ENCODE measurements around the gene CMYA5.

CMYA5 gene

GRCh38 chr5:79800979-79801827 is 111.6 kb downstream of the CMYA5 start:
- no peak for DNase-seq

DNA sequence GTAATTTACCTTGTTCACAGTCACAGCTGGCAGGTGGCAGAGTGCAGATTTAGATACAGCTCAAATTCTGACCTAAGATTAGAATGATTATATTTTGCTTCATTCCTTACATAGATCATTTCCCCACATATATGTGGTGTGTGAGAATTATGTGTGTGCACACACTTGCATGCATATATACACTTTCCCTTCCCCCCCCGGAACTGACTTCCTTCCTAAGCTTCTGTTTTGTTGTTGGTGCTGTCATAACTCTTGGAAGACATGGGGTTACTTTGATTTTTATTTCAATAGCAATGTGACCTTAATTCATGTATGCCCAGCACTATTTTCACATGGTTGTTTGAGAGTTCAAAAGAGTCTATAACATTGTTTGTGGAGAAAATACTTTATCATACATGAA is 112.8 kb downstream of the CMYA5 start:
- no peak for DNase-seq

DNA sequence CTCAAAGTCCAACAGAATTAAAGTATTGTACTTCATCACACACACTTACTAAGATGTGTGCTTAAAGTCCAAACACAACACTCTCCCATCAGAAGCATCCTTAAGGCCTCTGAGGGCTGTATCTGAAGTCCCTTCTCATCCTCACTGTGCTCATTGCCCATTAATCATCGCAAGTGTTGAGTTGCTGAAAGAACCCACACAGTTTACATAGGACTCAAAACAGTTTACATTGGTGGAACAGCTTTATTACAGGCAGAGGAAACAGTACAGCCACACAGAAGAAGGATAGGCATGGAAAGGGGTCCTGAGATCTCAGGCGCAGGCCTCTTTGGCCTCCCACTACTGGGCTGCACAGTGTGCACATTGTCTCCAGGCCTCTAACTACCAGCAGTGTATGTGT is 113.4 kb downstream of the CMYA5 start:
- no peak for DNase-seq

DNA sequence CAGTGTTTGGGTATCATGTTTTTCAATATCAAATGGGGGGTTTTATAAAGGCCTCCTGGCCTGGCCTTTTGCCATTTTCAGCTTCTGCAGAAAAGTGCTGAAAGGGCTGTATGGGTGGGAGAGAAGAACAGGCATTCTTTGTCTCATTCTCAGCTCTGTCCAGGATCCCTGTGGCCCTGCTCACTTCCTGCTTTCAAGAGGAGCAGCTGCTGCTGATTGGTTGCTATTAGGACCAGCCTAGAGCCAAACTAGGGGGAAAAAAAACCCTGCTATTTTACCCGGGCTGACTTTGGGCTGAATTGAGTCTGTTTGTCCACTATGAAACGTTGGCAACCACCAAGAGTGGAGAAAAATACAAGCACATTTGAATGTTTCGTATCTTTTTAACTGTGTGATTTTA is 117.1 kb downstream of the CMYA5 start:
- DNase-seq: no peak

- DNase-seq: no peak
These were observed 120.1 kb downstream of the CMYA5 start for GRCh38 chr5:79809743-79810142.

DNA sequence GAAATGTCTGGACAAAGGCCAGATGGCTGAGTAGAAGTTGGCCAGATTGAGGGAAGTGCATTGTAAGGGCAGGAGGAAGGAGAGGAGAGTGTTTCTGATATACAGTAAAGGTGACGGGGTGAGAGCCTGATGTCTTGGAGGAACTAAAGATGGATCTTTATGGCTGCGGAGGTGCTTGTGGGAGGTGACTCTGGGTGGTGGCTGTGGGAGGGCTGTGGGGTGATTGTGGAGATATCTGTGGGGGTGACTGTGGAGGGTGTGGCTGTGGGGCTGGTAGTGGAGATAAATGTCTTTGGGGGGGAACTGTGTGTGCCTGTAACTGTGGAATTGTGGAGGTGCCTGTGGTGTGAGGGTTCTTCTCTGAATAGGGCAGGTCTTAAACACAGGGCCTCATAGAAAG is 121.4 kb downstream of the CMYA5 start:
- DNase-seq: no peak

GRCh38 chr5:79811904-79812303 is 122.3 kb downstream of the CMYA5 start:
- DNase-seq: no peak

GRCh38 chr5:79814699-79815098 is 125.1 kb downstream of the CMYA5 start:
- DNase-seq: no peak

DNA sequence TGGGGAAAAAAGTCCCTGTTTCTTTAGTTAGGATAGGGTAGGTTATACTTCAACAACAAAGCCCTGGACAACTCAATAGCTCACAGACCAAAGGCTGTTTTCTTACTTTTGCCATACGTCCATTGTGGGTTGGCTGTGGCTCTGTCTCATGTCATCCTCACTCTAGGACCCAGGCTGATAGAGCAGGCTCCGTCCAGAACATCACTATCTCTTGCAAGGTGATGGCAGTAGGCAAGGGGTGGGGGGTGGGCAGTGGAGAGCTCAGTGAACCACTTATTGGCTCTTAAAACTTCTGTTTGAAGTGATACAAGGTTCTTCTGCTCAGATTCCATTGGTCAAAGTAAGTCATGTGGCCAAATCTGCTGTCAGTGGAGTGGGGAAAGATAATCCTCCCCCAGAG is 126.4 kb downstream of the CMYA5 start:
- no peak for DNase-seq

- no peak for DNase-seq
These were observed 131.0 kb downstream of the CMYA5 start for GRCh38 chr5:79820648-79821047.

GRCh38 chr5:79824444-79824843 is 134.8 kb downstream of the CMYA5 start:
- DNase-seq: no peak

DNA sequence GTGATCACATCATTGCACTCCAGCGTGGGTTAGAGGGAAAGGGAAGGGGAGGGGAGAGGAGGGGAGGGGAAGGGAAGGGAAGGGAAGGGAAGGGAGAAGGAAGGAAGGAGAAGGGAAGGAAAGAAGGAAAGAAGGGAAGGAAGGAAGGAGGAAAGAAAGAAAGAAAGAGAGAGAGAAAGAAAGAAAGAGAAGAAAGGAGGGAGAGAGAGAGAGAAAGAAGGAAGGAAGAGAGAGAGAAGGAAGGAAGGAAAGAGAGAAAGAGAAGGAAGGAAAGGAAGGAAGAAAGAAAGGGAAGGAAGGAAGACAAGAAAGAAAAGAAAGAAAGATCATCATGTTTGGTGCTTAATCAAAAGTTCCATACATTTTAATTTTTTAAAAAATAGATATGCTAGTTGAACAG is 136.2 kb downstream of the CMYA5 start:
- no peak for DNase-seq

DNA sequence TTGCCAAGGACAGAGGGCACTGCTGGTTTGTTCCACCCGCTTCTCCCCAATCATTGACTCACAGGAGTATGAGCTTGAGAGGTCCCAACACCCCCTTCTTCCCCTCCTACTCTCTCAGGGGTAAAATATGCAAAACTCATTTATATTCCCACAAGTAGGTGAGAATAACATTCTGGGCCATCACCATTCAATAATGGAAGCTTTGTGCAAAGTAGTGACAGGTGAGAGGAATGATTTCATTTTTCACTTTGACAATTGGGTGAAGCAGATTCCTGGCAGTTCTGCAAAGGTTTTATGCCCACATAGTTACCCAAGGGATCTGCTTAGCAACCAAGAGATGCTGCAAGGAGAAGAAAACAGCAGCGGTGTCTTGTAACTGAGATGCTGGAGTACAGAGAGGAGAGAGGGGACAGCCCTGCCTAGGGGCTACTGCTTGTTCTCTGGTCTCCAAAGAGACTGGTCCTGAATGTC is 137.6 kb downstream of the CMYA5 start:
- DNase-seq: no peak

DNA sequence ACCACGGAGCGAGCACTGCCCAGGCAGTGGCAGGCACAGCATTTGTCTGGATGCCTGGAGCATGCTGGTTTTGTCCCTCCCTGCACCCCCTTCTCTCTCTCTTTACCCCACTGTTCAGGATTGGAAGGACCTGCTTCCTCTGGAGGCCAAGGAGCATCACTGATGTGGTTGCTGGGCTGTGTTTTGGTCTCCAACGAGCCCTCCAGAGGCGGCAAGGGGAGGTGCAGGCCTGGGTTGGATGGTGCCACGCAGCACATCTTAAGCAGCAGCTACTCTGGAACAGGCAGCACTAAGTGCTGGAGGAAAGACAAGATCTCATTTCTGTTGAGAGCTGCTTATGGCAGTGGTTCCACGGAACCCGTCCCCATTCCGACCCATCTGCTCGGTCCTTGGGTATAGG is 139.6 kb downstream of the CMYA5 start:
- no peak for DNase-seq

- no peak for DNase-seq
These were observed 142.0 kb downstream of the CMYA5 start for GRCh38 chr5:79831381-79832309.

DNA sequence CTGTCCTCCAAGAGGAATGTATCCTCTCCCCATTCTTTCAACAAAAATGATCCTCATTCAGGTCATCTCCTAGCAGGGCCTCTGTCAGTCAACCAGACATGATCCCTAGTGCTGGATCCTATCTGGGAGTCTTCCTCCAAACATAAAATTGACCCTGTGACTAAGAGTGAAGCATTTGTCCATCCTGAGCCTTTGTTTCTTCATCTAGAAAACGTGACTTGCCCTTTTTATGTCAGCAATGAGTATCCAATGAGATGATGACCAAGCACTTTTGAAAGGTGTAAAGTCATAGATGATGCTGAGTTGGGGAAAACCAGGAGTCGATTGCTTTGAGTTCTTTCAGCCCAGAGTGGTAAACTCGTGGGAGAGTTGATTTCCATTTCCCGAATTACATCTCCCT is 143.3 kb downstream of the CMYA5 start:
- DNase-seq: no peak

DNA sequence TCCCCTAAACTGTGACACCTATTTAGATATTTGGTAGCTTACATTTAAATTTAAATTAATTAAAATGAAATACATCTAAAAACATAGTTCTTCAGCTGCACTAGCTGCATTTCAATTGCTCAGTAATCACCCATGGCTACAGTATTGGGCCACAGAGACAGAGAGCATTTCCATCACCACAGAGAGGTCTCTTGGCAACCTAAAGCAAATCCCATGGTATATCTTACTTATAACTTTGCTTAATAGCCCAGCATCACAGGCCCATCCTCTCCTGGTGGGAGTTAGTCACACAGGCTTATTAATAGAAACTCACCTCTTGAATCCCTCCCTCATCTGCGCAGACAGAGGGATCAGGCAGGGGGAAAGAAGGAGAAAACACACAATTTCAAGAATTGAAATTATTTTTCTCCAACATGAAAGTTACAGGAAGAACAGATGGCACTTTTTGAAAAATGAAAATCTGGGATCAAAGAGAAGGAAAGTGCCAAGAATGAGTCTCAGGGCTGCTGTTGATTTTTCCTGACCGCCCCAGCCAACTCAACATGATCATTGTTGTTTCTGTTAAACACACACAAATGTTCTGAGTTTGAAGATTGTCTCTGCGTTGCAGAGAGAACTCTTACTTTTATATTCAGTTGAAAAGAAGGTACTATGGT is 144.6 kb downstream of the CMYA5 start:
- no peak for DNase-seq

GRCh38 chr5:79834754-79835714 is 145.4 kb downstream of the CMYA5 start:
- no peak for DNase-seq

DNA sequence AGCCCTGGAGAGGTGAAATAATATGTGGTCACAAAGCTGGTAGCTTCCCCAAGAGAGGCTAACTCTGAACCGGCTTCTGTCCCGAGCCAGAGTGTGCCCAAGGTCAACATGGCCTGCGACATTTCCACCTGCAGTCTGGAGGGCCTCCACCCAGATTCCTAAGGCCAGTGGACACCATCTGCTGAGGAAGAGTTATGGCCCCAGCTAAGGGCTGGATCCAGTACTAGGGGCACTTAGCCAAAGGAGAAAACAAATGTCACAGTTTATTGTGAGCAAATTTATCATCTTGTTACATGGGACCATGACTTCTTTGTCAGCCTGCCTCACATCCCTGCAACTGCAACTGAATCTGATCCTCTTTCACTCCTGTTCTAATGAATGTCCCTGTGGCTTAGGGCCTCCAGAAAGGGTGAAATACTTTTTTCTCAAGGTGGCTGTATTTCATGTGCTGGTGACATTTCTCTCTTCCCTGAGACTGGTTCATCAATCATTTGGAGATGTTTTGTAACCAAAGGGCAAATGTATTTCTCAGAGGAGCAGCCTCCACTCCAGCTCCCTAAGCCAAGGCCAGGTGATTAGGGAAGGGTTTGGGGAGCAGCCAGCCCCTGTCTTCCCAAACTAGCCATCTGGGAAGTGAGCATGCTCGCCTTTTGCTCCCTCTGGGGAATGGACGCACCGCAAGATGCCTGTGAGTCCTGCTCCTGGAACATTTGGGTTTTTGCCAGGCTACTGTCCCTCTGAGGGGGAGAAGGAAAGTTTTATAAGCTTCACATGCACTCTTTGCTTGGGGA is 148.3 kb downstream of the CMYA5 start:
- DNase-seq: no peak

DNA sequence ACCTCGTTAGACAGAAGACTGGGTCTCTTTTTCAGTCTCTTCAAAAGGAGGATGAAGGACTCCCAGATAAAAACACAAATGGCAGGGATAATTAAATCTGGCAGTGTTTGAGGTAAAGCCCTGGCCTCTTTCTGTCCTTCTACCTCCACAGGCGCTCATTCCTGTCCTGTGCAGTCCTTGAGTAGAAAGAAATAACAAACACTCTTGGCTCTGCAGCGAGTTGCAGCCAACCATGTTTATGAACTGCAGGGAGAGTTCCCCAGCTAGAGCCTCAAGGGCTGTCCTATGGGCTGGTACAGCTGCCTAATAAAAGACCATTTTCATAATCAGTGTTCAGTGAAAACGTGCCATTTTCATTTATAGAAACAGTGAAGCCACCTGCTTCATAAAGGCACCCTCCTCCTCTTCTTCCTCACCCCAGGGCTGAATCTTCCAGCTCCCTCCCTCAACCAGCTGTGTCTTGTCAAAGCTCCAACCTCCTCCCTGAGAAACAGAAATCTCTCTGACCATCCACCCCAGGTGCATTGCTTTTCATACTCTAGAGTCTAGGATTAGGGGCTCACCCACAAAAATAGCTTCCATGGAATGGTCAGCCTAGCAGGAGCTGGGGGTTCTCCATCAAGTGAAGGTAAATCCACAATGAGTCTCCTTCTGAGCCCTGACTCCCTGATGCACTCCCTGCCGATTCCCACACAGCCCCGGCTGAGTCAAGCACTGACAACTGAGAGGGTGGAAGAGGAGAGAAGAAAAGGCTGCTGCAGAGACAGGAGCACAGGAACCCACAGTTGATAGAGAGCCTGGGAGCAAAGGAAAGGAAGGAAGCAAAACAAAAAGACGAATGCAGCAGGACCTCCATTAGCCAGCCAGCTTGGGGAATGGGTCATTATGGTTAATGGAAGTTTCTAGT is 150.7 kb downstream of the CMYA5 start:
- DNase-seq: no peak

Data from DMS 273 treated with DMSO at 0.1 percent for 48 hours (cell line).